ENCODE results near the gene SHISA2.
"Not testable (repeated sequence)": the region's sequence is repeated elsewhere in the genome, so short reads cannot be mapped to it uniquely, and the experiment has no call there.

SHISA2 gene

GRCh38 chr13:26051657-26052311 is at the start of gene SHISA2:
Gene SHISA2, minus strand, starts transcription at chr13:26052016. Its CDS starts 1,041 bp downstream, at chr13:26050975.
- DNase-seq (ENCODE audit: low spot score) = no peak

- DNase-seq (ENCODE audit: low spot score) = no peak
Observed at GRCh38 chr13:26095846-26096610, 44.2 kb upstream of the SHISA2 start.

GRCh38 chr13:26095338-26095737 is 43.5 kb upstream of the SHISA2 start:
- no peak for DNase-seq (ENCODE audit: low spot score)

- DNase-seq (ENCODE audit: low spot score) = not testable (repeated sequence)
Observed at GRCh38 chr13:26076821-26077220, 25.0 kb upstream of the SHISA2 start.

- DNase-seq (ENCODE audit: low spot score) = no peak
Observed at GRCh38 chr13:26075498-26075897, 23.7 kb upstream of the SHISA2 start.

GRCh38 chr13:26074706-26075105 is 22.9 kb upstream of the SHISA2 start:
- no peak for DNase-seq (ENCODE audit: low spot score)

GRCh38 chr13:26072335-26072734 is 20.5 kb upstream of the SHISA2 start:
- not testable (repeated sequence) for DNase-seq (ENCODE audit: low spot score)

- no peak for DNase-seq (ENCODE audit: low spot score)
Observed at GRCh38 chr13:26071691-26072090, 19.9 kb upstream of the SHISA2 start.

- not testable (repeated sequence) for DNase-seq (ENCODE audit: low spot score)
Observed at GRCh38 chr13:26069642-26070041, 17.8 kb upstream of the SHISA2 start.

GRCh38 chr13:26068372-26068771 is 16.6 kb upstream of the SHISA2 start:
- not testable (repeated sequence) for DNase-seq (ENCODE audit: low spot score)

GRCh38 chr13:26067601-26068000 is 15.8 kb upstream of the SHISA2 start:
- DNase-seq (ENCODE audit: low spot score) = no peak

GRCh38 chr13:26066492-26066891 is 14.7 kb upstream of the SHISA2 start:
- DNase-seq (ENCODE audit: low spot score) = not testable (repeated sequence)

GRCh38 chr13:26062853-26063444 is 11.1 kb upstream of the SHISA2 start:
- DNase-seq (ENCODE audit: low spot score) = no peak

- no peak for DNase-seq (ENCODE audit: low spot score)
Observed at GRCh38 chr13:26061947-26062346, 10.1 kb upstream of the SHISA2 start.

- no peak for DNase-seq (ENCODE audit: low spot score)
Observed at GRCh38 chr13:26061256-26061655, 9.4 kb upstream of the SHISA2 start.

GRCh38 chr13:26060357-26060756 is 8.5 kb upstream of the SHISA2 start:
- DNase-seq (ENCODE audit: low spot score) = no peak

GRCh38 chr13:26058704-26059103 is 6.9 kb upstream of the SHISA2 start:
- no peak for DNase-seq (ENCODE audit: low spot score)

GRCh38 chr13:26054896-26055295 is 3.1 kb upstream of the SHISA2 start:
- DNase-seq (ENCODE audit: low spot score) = no peak

- DNase-seq (ENCODE audit: low spot score) = no peak
Observed at GRCh38 chr13:26053418-26053980, 1.7 kb upstream of the SHISA2 start.

- no peak for DNase-seq (ENCODE audit: low spot score)
Observed at GRCh38 chr13:26052337-26052736, 521 bp upstream of the SHISA2 start.

GRCh38 chr13:26051231-26051656 is 572 bp downstream of the SHISA2 start:
- no peak for DNase-seq (ENCODE audit: low spot score)

- no peak for DNase-seq (ENCODE audit: low spot score)
Observed at GRCh38 chr13:26050568-26051230, 1.1 kb downstream of the SHISA2 start.
